HG03095 (cell line): ENCODE data around the gene HLA-DRA.
"Not testable (repeated sequence)": the region's sequence is repeated elsewhere in the genome, so short reads cannot be mapped to it uniquely, and the experiment has no call there.

Experiments used
- ATAC-seq: cut with Tn5 transposase; IDR thresholded peaks from one replicate; pipeline ENCODE4 v1.9.1; 2021; ENCODE audit warnings: moderate library complexity; ENCODE audit not compliant: unreplicated experiment

The HLA-DRA gene

GRCh38 chr6:32430179-32430578 lies 9.5 kb upstream of the HLA-DRA start:
- no peak for ATAC-seq

DNA sequence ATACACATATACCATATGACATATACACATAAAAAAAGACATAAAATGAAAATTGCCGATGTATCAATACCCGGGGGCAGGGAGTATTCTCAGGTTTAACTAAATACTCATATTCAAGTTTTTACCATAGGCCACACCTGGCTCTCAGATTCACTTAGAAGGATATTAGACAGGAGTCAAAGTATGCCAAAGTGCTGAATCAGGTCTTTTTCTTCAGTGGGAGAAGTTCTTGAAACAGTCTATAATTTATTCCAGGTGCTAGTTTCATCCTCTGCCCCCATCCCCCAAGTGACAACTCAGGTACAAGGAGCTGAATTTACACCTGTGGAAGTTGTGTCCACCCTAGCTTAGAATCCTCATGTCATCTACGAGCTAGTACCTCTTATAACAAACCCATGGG lies 8.5 kb upstream of the HLA-DRA start:
- no peak for ATAC-seq

DNA sequence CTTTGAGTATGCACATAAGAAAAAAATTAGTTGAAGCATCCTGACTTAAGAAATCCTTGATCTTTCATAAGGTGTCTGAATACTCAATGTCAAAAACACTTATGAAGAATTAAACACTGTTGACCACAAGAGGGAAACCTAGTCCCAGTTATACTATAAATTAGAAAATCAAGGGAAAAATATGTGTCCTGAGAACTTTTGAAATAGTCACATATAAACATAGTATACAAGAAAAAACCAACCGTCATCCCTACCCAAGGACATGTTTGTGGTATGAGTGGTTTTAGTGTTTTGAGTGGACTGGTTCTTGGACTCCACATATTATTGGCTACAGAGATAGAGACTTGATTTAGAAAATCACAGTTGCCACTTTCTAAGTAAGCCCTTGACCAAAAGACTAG lies 7.6 kb upstream of the HLA-DRA start:
- ATAC-seq: no peak

DNA sequence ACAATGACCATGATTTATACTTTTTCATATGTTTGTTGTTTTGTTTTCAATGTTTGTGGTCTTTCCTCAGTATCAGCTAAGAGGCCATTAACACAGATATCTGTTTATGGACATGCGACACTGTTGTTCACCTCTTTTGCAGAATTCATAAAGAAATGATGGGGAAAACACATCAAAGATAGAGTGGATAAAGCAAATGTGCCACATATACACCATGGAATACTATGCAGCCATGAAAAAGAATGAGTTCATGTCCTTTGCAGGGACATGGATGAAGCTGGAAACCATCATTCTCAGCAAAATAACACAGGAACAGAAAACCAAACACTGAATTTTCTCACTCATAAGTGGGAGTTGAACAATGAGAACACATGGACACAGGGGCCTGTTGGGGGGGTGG lies 5.7 kb upstream of the HLA-DRA start:
- not testable (repeated sequence) for ATAC-seq

DNA sequence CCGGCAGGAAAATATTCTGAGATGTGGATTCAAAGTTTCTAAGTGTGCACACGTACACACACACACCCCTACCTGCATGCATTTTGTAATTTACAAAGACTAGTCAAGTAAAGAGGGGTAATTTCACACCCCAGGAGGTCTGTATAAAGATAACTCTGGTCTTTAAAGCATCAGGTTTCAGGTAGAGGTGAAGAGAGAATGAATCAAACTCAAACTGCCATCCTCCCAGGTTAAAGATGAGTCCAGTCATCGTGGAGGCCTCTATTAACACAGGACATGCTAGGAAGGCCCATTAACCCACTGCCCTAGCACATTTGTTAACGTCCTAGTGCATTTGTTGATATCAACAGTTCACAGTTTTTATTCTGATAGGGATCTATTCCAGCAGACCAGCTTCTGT lies 3.5 kb upstream of the HLA-DRA start:
- ATAC-seq: no peak

DNA sequence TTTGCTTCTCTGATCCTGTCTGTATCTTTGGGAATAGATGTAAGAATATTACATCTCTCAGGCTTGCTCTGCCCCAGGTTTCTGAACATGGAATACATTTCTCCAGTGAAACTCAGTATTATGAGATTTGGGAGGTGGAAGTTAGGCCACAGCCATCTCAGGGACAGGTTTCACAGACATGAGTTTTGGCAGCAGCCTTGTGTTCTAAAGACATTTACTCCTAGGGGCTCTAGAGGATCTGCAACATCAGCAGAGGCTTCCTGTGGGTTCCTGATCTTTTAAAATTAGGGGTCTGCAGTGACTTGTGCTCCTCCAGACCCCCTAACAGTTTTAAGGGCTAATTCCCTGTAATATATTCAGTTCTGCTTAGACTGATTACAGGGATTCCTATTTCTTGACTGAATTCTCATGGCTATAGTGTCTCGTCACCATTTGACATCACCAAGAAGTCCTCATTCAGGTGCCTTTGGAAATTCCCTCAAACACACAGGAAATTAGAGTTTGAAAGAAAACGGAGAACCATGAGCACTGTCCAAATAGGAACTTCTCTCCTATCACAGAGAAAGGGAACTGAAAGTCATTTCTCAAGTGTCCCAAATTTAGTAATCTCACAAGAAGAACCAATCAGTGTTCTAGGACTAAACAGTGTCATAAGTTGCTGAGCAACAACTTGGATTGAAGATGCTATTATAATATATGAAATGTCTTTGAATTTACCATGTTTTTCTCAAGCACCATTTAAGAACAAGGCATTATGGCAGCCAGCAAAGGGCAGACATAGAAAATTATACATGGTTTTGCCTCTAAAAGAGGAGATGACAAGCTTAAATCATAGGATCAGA lies 2.5 kb upstream of the HLA-DRA start:
- peak; percentile 49 for ATAC-seq

- ATAC-seq: no peak
Measured at GRCh38 chr6:32439139-32439538, 548 bp upstream of the HLA-DRA start.

- ATAC-seq: no peak
Measured at GRCh38 chr6:32442243-32442667, 2.6 kb downstream of the HLA-DRA start.

- no peak for ATAC-seq
Measured at GRCh38 chr6:32442977-32443552, 3.4 kb downstream of the HLA-DRA start.

DNA sequence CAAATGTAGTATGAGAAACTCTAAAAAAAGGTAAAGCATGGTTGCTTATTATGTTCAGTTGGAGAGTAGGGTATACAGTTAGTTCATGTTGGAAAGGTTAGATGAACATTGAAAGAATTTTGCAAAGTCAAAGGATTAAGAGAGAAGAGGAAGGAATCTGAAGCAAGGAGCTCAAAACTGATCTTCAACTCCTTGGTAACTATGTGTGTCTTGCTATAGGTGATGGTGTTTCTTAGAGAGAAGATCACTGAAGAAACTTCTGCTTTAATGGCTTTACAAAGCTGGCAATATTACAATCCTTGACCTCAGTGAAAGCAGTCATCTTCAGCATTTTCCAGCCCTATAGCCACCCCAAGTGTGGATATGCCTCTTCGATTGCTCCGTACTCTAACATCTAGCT lies 4.7 kb downstream of the HLA-DRA start:
- ATAC-seq: no peak

GRCh38 chr6:32445321-32445854 lies 5.7 kb downstream of the HLA-DRA start:
- no peak for ATAC-seq

GRCh38 chr6:32447932-32448331 lies 8.2 kb downstream of the HLA-DRA start:
- ATAC-seq: no peak

DNA sequence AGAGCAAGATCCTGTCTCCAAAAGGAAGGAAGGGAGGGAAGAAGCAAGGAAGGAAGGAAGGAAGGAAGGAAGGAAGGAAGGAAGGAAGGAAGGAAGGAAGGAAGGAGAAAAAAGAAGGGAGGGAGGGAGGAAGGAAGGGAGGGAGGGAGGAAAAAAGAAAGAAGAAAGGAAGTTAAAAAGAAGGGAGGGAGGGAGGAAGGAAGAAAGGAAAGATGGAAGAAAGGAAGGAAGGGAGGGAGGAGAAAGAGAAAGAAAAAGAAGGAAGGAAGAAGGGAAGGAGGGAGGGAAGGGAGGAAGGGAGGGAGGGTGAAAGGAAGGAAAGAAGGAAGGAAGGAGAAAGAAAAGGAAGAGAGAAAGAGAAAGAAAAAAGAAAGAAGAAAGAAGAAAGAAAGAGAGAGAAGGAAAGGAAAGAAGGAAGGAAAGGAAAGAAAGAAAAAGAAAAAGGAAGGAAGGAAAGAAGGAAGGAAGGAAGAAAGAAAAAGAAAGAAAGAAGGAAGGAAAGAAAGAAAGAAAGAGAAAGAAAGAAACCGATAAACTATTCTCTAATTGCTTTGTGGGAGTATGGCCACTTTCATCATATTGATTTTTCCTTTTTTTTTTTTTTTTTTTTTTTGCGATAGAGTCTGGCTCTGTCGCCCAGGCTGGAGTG lies 9.5 kb downstream of the HLA-DRA start:
- no peak for ATAC-seq

DNA sequence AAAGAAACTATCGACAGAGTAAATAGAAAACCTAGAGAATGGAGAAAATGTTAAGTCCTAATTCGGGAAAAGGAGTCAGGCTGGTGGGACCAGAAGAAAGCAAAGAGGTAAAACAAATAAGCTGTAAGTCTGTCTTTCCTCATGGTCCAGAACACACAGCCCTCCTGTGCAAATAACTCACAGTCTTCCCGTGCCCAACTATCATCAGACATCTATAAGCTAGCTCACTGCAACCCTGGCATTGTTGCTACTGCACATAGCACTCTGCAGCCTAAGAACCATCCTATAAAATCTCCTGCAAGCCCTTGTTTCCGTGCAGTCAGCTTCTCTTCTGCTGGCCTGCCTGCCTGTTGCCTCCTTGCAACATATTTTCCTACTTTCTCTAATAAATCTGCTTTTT lies 17.4 kb downstream of the HLA-DRA start:
- no peak for ATAC-seq

GRCh38 chr6:32459781-32460424 lies 20.2 kb downstream of the HLA-DRA start:
- ATAC-seq: no peak

DNA sequence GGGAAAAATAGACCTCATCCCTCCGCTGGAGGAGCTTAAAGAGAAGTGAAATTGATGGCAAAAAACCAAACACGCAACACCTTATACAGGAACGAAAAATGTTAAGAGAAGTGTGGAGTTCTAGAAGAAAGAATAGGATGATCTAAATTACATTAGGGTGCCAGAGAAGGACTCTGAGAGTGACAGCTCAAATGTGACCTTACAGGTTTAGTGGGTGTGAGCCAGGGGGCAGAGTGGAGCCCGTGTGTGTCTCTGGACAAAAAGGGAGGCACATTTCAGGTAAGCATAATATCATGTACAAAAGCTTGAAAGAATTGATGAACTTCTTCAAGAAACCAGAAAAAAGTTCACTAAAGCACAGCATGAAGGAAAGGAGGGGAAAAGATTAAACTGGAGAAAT lies 20.8 kb downstream of the HLA-DRA start:
- no peak for ATAC-seq

GRCh38 chr6:32461493-32461892 lies 21.8 kb downstream of the HLA-DRA start:
- no peak for ATAC-seq

- ATAC-seq: peak; percentile 57
Measured at GRCh38 chr6:32462609-32463008, 22.9 kb downstream of the HLA-DRA start.

DNA sequence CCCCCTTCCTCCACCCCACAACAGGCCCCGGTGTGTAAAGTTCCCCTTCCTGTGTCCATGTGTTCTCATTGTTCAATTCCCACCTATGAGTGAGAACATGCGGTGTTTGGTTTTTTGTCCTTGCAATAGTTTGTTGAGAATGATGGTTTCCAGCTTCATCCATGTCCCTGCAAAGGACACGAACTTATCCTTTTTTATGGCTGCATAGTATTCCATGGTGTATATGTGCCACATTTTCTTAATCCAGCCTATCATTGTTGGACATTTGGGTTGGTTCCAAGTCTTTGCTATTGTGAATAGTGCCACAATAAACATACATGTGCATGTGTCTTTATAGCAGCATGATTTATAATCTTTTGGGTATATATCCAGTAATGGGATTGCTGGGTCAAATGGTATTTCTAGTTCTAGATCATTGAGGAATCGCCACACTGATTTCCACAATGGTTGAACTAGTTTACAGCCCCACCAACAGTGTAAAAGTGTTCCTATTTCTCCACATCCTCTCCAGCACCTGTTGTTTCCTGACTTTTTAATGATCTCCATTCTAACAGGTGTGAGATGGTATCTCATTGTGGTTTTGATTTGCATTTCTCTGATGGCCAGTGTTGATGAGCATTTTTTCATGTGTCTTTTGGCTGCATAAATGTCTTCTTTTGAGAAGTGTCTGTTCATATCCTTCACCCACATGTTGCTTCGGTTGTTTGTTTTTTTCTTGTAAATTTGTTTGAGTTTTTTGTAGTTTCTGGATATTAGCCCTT lies 28.2 kb downstream of the HLA-DRA start:
- not testable (repeated sequence) for ATAC-seq

- no peak for ATAC-seq
Measured at GRCh38 chr6:32472781-32473375, 33.2 kb downstream of the HLA-DRA start.
